ENCODE data around the gene ADTRP. TPM values are rescaled to one million over a fixed set of nuclear protein-coding genes. Genes with fewer than 3 reads are reported as not detected.

The ADTRP gene
- total and polyA plus RNA-seq, 10 of the 15 experiments (the other 5 are each of a cell fraction or from before 2014, with no cell fraction given), result 0.10 to 2.6 (median 2.1) TPM

- H3K79me2 ChIP-seq (ENCODE audit: control insufficient read depth, insufficient read depth, low read length), result no peaks in the 10 kb centered on the region
- H3K9me3 ChIP-seq (replicated peaks; ENCODE audit: control insufficient read depth, insufficient read depth, low read length), result no peaks in the 10 kb centered on the region; the same call in 1 of the 3 replicates
- ChIA-PET POLR2A (interaction anchor here (0.7 to 1.5 kb wide), 7 partner anchors 9 to 29 kb away, joined by 3 to 7 read pairs (median 4); no protein-coding TSS in a partner anchor), CTCF (interaction anchor here (0.5 to 2.8 kb wide), 6 partner anchors 10 to 181 kb away, joined by 3 to 11 read pairs (median 4); no protein-coding TSS in a partner anchor), RAD21 (ENCODE audit: unreplicated experiment) (interaction anchor here (1.2 to 3.9 kb wide), 7 partner anchors 8 to 159 kb away, joined by 3 to 19 read pairs (median 6); no protein-coding TSS in a partner anchor), SMC1A (ENCODE audit: uncharacterized antibody, unreplicated experiment) (interaction anchor here (0.6 to 4.7 kb wide), 14 partner anchors 9 to 305 kb away, joined by 3 to 33 read pairs (median 3); no protein-coding TSS in a partner anchor)
- H3K4me2 ChIP-seq (ENCODE audit: control insufficient read depth, insufficient read depth), result no peak overlapping the region
- TF ChIP-seq ZZZ3 (IDR thresholded peaks at IDR 0.05; ENCODE audit: control insufficient read depth, insufficient read length, low read depth), result no peak
- TF ChIP-seq IKZF1 (conservative IDR thresholded peaks at IDR 0.05), result 0 out of 2 replicates have a peak, but pooled peaks have one; percentile 23
- no peak overlapping the region; the same call in 1 of the 2 replicates for H3K27ac ChIP-seq (ENCODE audit: control insufficient read depth, insufficient read depth)
- intact Hi-C loops (cut with micrococcal nuclease; ENCODE audit: unreplicated experiment) (no loop called here), in situ Hi-C loops (cut with MboI) (no loop called here)
- no peaks in the 10 kb centered on the region for H3K27me3 ChIP-seq (replicated peaks in 1 of 2; ENCODE audit: control insufficient read depth in 2 of 2, insufficient read depth in 2 of 2, low read length in 1 of 2)
- no TSS peak for BruUV-seq (replicated peaks)
- no peaks in the 10 kb centered on the region for H4K20me1 ChIP-seq (ENCODE audit: control insufficient read depth, insufficient read depth)
- ATAC-seq (no peak), DNase-seq (ENCODE audit: low read depth, low spot score) (no peak), FAIRE-seq (no peak)
- 94% methylated on average over 1 of the region's 1 CpG for WGBS (ENCODE audit: insufficient coverage, insufficient replicate concordance, low lambda C conversion rate, missing lambda C conversion rate)
- no peak overlapping the region; the same call in 1 of the 2 replicates for H2AFZ ChIP-seq (ENCODE audit: control insufficient read depth, low read depth, low read length)
- no peak overlapping the region for H3K4me3 ChIP-seq
- H3K4me1 ChIP-seq (ENCODE audit: control insufficient read depth, insufficient read depth, low read length), result peaks cover 15% of the 10 kb centered on the region; the same call in 1 of the 2 replicates
- no peaks in the 10 kb centered on the region for H3K36me3 ChIP-seq (ENCODE audit: control insufficient read depth in 2 of 2, insufficient read depth in 2 of 2, low read length in 1 of 2)
- no peak overlapping the region for H3K9ac ChIP-seq (ENCODE audit: control insufficient read depth, insufficient read depth, low read length)
Measured at GRCh38 chr6:11815231-11815630, 36.6 kb upstream of the ADTRP start.

GRCh38 chr6:11814819-11815218, 36.2 kb upstream of the ADTRP start:
- DNase-seq (ENCODE audit: low read depth, low spot score), result no peak
- Histone ChIP-seq H4K20me1 (ENCODE audit: control insufficient read depth, insufficient read depth) (no peaks in the 10 kb centered on the region), H3K27ac (ENCODE audit: control insufficient read depth, insufficient read depth) (no peak overlapping the region; the same call in 1 of the 2 replicates), H3K79me2 (ENCODE audit: control insufficient read depth, insufficient read depth, low read length) (no peaks in the 10 kb centered on the region), H3K4me3 (no peak overlapping the region), H3K4me1 (ENCODE audit: control insufficient read depth, insufficient read depth, low read length) (peaks cover 15% of the 10 kb centered on the region; the same call in 1 of the 2 replicates), H2AFZ (ENCODE audit: control insufficient read depth, low read depth, low read length) (no peak overlapping the region; the same call in 1 of the 2 replicates), H3K4me2 (ENCODE audit: control insufficient read depth, insufficient read depth) (no peak overlapping the region), H3K27me3 (replicated peaks in 1 of 2; ENCODE audit: control insufficient read depth in 2 of 2, insufficient read depth in 2 of 2, low read length in 1 of 2) (no peaks in the 10 kb centered on the region), H3K9ac (ENCODE audit: control insufficient read depth, insufficient read depth, low read length) (no peak overlapping the region), H3K36me3 (ENCODE audit: control insufficient read depth in 2 of 2, insufficient read depth in 2 of 2, low read length in 1 of 2) (no peaks in the 10 kb centered on the region), H3K9me3 (replicated peaks; ENCODE audit: control insufficient read depth, insufficient read depth, low read length) (no peaks in the 10 kb centered on the region; the same call in 1 of the 3 replicates)
- RAD21 ChIA-PET (ENCODE audit: unreplicated experiment), result interaction anchor here (1.2 to 3.9 kb wide), 7 partner anchors 9 to 159 kb away, joined by 3 to 19 read pairs (median 6); no protein-coding TSS in a partner anchor
- CTCF ChIA-PET, result interaction anchor here (0.5 to 2.8 kb wide), 7 partner anchors 10 to 434 kb away, joined by 3 to 11 read pairs (median 4); no protein-coding TSS in a partner anchor
- ATAC-seq, result no peak
- FAIRE-seq, result no peak
- POLR2A ChIA-PET, result interaction anchor here (0.7 to 1.5 kb wide), 7 partner anchors 9 to 29 kb away, joined by 3 to 7 read pairs (median 4); no protein-coding TSS in a partner anchor
- intact Hi-C loops (cut with micrococcal nuclease; ENCODE audit: unreplicated experiment) (no loop called here), in situ Hi-C loops (cut with MboI) (no loop called here)
- WGBS (ENCODE audit: insufficient coverage, insufficient replicate concordance, low lambda C conversion rate, missing lambda C conversion rate), result 86% methylated on average over 4 of the region's 4 CpGs
- SMC1A ChIA-PET (ENCODE audit: uncharacterized antibody, unreplicated experiment), result interaction anchor here (0.7 to 4.7 kb wide), 12 partner anchors 9 to 305 kb away, joined by 3 to 33 read pairs (median 4); no protein-coding TSS in a partner anchor
- BruUV-seq (replicated peaks), result no TSS peak
- peak; percentile 60; the same call in 1 of the 2 replicates for TF ChIP-seq YY1 (IDR thresholded peaks at IDR 0.05; ENCODE audit: low read depth, low read length)
- TF ChIP-seq PML (IDR thresholded peaks at IDR 0.05; ENCODE audit: low read length), result no peak
- no peak for TF ChIP-seq ZNF622 (IDR thresholded peaks at IDR 0.05)
